Measurements from ENCODE around the gene SLC35B2. TPM values are rescaled to one million over a fixed set of nuclear protein-coding genes. Genes with fewer than 3 reads are reported as not detected.

Gene SLC35B2
- polyA plus RNA-seq, 3 donors: 17.4 to 54.0 (median 30.6) TPM

GRCh38 chr6:44301782-44302564 is 44.6 kb upstream of the SLC35B2 start:
- intact Hi-C loops (cut with micrococcal nuclease): no loop called here
- Histone ChIP-seq H3K9me3 (replicated peaks in 1 of 2; ENCODE audit: control insufficient read depth in 1 of 2, insufficient read depth in 1 of 2, low read length in 2 of 2) (no peaks in the 10 kb centered on the region), H3K27ac (ENCODE audit: low read depth in 1 of 2, low read length in 2 of 2) (no peak overlapping the region), H4K20me1 (ENCODE audit: insufficient read depth, low read length) (no peaks in the 10 kb centered on the region), H3K4me2 (replicated peaks; ENCODE audit: extremely low read depth, low read length, poor library complexity, severe bottlenecking) (no peak overlapping the region), H3K27me3 (ENCODE audit: control insufficient read depth in 2 of 2, insufficient read depth in 2 of 2, low read length in 2 of 2) (peaks cover 7 to 20% of the 10 kb centered on the region in 2 donors), H3K79me2 (ENCODE audit: insufficient read depth, low read length) (no peaks in the 10 kb centered on the region), H3K9ac (ENCODE audit: insufficient read depth, low read length, poor library complexity, severe bottlenecking) (no peak overlapping the region), H3K4me1 (ENCODE audit: control insufficient read depth in 1 of 2, insufficient read depth in 2 of 2, low read length in 2 of 2) (peaks cover 8 to 13% of the 10 kb centered on the region in 2 donors), H2AFZ (ENCODE audit: insufficient read depth, low read depth, low read length, poor library complexity, severe bottlenecking) (no peak overlapping the region), H3K36me3 (replicated peaks in 1 of 2; ENCODE audit: control insufficient read depth in 1 of 2, insufficient read depth in 2 of 2, low read length in 2 of 2) (peaks cover 64 to 73% of the 10 kb centered on the region in 2 donors), H3K4me3 (replicated peaks in 1 of 3; ENCODE audit: low read depth in 2 of 3, low read length in 3 of 3) (no peak overlapping the region)
- peaks cover 17 to 27% (median 18%) of the 10 kb centered on the region in 3 donors for H3K27me3 Mint-ChIP-seq (ENCODE audit: low read depth in 3 of 3)
- TF ChIP-seq, protein P1, sequence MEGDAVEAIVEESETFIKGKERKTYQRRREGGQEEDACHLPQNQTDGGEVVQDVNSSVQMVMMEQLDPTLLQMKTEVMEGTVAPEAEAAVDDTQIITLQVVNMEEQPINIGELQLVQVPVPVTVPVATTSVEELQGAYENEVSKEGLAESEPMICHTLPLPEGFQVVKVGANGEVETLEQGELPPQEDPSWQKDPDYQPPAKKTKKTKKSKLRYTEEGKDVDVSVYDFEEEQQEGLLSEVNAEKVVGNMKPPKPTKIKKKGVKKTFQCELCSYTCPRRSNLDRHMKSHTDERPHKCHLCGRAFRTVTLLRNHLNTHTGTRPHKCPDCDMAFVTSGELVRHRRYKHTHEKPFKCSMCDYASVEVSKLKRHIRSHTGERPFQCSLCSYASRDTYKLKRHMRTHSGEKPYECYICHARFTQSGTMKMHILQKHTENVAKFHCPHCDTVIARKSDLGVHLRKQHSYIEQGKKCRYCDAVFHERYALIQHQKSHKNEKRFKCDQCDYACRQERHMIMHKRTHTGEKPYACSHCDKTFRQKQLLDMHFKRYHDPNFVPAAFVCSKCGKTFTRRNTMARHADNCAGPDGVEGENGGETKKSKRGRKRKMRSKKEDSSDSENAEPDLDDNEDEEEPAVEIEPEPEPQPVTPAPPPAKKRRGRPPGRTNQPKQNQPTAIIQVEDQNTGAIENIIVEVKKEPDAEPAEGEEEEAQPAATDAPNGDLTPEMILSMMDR (IDR thresholded peaks at IDR 0.05): no peak
- peak overlapping the region in 2 of 7 donors; percentile 32 to 51 for H3K27ac Mint-ChIP-seq
- no peak overlapping the region for H3K4me3 Mint-ChIP-seq
- H3K36me3 Mint-ChIP-seq: peaks cover 59 to 78% of the 10 kb centered on the region in 2 donors
- whole genome bisulfite sequencing (ENCODE audit: insufficient coverage): 100% methylated on average over 6 of the region's 14 CpGs
- peaks cover 20% of the 10 kb centered on the region for H3K4me1 Mint-ChIP-seq
- H3K9me3 Mint-ChIP-seq: peaks cover 0 to 4% (median 0%) of the 10 kb centered on the region in 7 donors
- DNase-seq: no peak

DNA sequence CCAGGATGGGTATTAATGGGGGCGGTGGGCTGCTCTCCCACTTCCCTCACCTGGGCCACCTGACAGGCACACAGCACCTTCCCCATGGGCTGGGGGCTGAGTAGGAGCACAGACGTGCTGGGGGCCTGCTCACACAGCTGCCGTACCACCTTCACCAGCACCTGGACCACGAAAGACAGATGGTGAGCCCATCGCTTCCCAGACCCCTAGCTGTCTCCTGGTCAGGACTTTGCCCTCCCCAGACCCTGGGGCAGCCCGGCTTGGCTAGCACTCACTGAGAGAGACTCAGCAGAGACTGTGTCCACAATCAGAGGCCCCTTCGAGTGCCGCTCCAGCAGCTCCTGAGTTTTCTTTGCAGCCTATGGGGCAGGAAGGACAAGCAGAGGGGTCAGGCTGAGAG is 43.8 kb upstream of the SLC35B2 start:
- no peak overlapping the region for H3K4me3 Mint-ChIP-seq
- H3K4me2 ChIP-seq (replicated peaks; ENCODE audit: extremely low read depth, low read length, poor library complexity, severe bottlenecking): no peak overlapping the region
- H3K4me3 ChIP-seq (replicated peaks in 1 of 3; ENCODE audit: low read depth in 2 of 3, low read length in 3 of 3): no peak overlapping the region
- peaks cover 25% of the 10 kb centered on the region for H3K4me1 Mint-ChIP-seq
- no peaks in the 10 kb centered on the region for H3K79me2 ChIP-seq (ENCODE audit: insufficient read depth, low read length)
- no peak overlapping the region for H3K9ac ChIP-seq (ENCODE audit: insufficient read depth, low read length, poor library complexity, severe bottlenecking)
- H3K27me3 Mint-ChIP-seq (ENCODE audit: low read depth in 3 of 3): peaks cover 26 to 35% (median 27%) of the 10 kb centered on the region in 3 donors
- H3K27ac Mint-ChIP-seq: no peak overlapping the region
- peaks cover 15 to 29% of the 10 kb centered on the region in 2 donors for H3K27me3 ChIP-seq (ENCODE audit: control insufficient read depth in 2 of 2, insufficient read depth in 2 of 2, low read length in 2 of 2)
- no peak overlapping the region for H2AFZ ChIP-seq (ENCODE audit: insufficient read depth, low read depth, low read length, poor library complexity, severe bottlenecking)
- DNase-seq: no peak
- TF ChIP-seq, protein P1 (IDR thresholded peaks at IDR 0.05): no peak
- peaks cover 57 to 70% of the 10 kb centered on the region in 2 donors for H3K36me3 Mint-ChIP-seq
- peaks cover 0 to 4% of the 10 kb centered on the region in 2 donors for H3K9me3 ChIP-seq (replicated peaks in 1 of 2; ENCODE audit: control insufficient read depth in 1 of 2, insufficient read depth in 1 of 2, low read length in 2 of 2)
- no peaks in the 10 kb centered on the region for H4K20me1 ChIP-seq (ENCODE audit: insufficient read depth, low read length)
- WGBS (ENCODE audit: insufficient coverage): 94% methylated on average over 7 of the region's 8 CpGs
- intact Hi-C loops (cut with micrococcal nuclease): no loop called here
- peaks cover 0 to 8% (median 3%) of the 10 kb centered on the region in 7 donors for H3K9me3 Mint-ChIP-seq
- peaks cover 57 to 64% of the 10 kb centered on the region in 2 donors for H3K36me3 ChIP-seq (replicated peaks in 1 of 2; ENCODE audit: control insufficient read depth in 1 of 2, insufficient read depth in 2 of 2, low read length in 2 of 2)
- H3K4me1 ChIP-seq (ENCODE audit: control insufficient read depth in 1 of 2, insufficient read depth in 2 of 2, low read length in 2 of 2): peaks cover 9 to 15% of the 10 kb centered on the region in 2 donors
- no peak overlapping the region for H3K27ac ChIP-seq (ENCODE audit: low read depth in 1 of 2, low read length in 2 of 2)

All from CD14-positive monocyte (primary cell).